OCI-LY1 (cell line): ENCODE measurements around the gene ADAMTS6.

ENCODE experiments used
- CTCF ChIP-seq: fragments of 200-600 bp; sonication (generic), shearing (Covaris generic); IDR thresholded peaks from 2 replicates; pipeline ENCODE4 v1.5.1; 2017; ENCODE audit warnings: mild to moderate bottlenecking, antibody characterized with exemption, low read length, moderate library complexity, mixed read lengths
- EZH2 ChIP-seq: fragments of 200-600 bp; sonication (generic), shearing (Covaris generic); IDR thresholded peaks from 2 replicates; pipeline ENCODE4 v1.8.0; 2017; ENCODE audit warnings: borderline replicate concordance, mixed run types, mild to moderate bottlenecking, antibody characterized with exemption, low read length, moderate library complexity, mixed read lengths

- TF ChIP-seq CTCF (no peak), EZH2 (no peak)
These were observed 191.0 kb downstream of the ADAMTS6 start for GRCh38 chr5:65290677-65291076.
